WERI-Rb-1 (cell line): Measurements from ENCODE around the gene RPS6KA6.
A peak's percentile ranks its signal among the peaks of the same experiment; 100 is the strongest.

Experiments used
- DNase-seq: peaks from one replicate; pipeline ENCODE4 v3.0.0-alpha.2; 2020
- H3K27ac ChIP-seq: fragments of 250-450 bp; sonication (Bioruptor Pico); 2 replicates; pipeline ENCODE4 v1.5.1; 2020; ENCODE audit warnings: mild to moderate bottlenecking, moderate library complexity
- H3K27me3 ChIP-seq: fragments of 250-450 bp; sonication (Bioruptor Pico); 2 replicates; pipeline ENCODE4 v1.5.1; 2021; ENCODE audit warnings: mild to moderate bottlenecking, low read depth, moderate library complexity; ENCODE audit not compliant: insufficient read depth, severe bottlenecking
- H3K36me3 ChIP-seq: fragments of 250-450 bp; sonication (Bioruptor Pico); 2 replicates; pipeline ENCODE4 v1.5.1; 2020; ENCODE audit warnings: mild to moderate bottlenecking, moderate library complexity
- H3K4me3 ChIP-seq: 2 replicates; pipeline ENCODE4 v1.5.1; 2011; ENCODE audit warnings: low read depth, mild to moderate bottlenecking, control low read depth, low read length
- H3K9me3 ChIP-seq: fragments of 250-450 bp; sonication (Bioruptor Pico); 2 replicates; pipeline ENCODE4 v1.5.1; 2021; ENCODE audit warnings: mild to moderate bottlenecking, moderate library complexity; ENCODE audit not compliant: severe bottlenecking
- CTCF ChIP-seq: IDR thresholded peaks from 2 replicates; pipeline ENCODE4 v1.5.1; 2011; ENCODE audit warnings: low read depth, mild to moderate bottlenecking, control low read depth, inconsistent platforms, low read length

The RPS6KA6 gene

GRCh38 chrX:84047339-84047738 is 140.7 kb downstream of the RPS6KA6 start:
- no peaks in the 10 kb centered on the region for H3K27me3 ChIP-seq
- no peak for DNase-seq
- H3K9me3 ChIP-seq = no peaks in the 10 kb centered on the region
- no peaks in the 10 kb centered on the region for H3K36me3 ChIP-seq
- no peak overlapping the region for H3K4me3 ChIP-seq
- no peak for TF ChIP-seq CTCF
- no peak overlapping the region for H3K27ac ChIP-seq

GRCh38 chrX:84046403-84046984 is 141.5 kb downstream of the RPS6KA6 start:
- TF ChIP-seq CTCF = peak; percentile 79
- Histone ChIP-seq H3K9me3 (no peaks in the 10 kb centered on the region), H3K4me3 (no peak overlapping the region), H3K27me3 (peaks cover 1% of the 10 kb centered on the region), H3K36me3 (no peaks in the 10 kb centered on the region), H3K27ac (no peak overlapping the region)
- DNase-seq = peak; percentile 12

GRCh38 chrX:84044051-84044450 is 143.9 kb downstream of the RPS6KA6 start:
- Histone ChIP-seq H3K27ac (no peak overlapping the region), H3K4me3 (no peak overlapping the region), H3K36me3 (no peaks in the 10 kb centered on the region), H3K9me3 (no peaks in the 10 kb centered on the region), H3K27me3 (peaks cover 2% of the 10 kb centered on the region)
- DNase-seq = no peak
- no peak for TF ChIP-seq CTCF
